ENCODE results near the gene PCBP3. TPM values are rescaled to one million over a fixed set of nuclear protein-coding genes. Genes with fewer than 3 reads are reported as not detected.
"Not testable (repeated sequence)": the region's sequence is repeated elsewhere in the genome, so short reads cannot be mapped to it uniquely, and the experiment has no call there.

PCBP3 gene
- total and polyA plus RNA-seq, 2 donors from 2014 or later = 2.3 to 5.4 TPM

DNA sequence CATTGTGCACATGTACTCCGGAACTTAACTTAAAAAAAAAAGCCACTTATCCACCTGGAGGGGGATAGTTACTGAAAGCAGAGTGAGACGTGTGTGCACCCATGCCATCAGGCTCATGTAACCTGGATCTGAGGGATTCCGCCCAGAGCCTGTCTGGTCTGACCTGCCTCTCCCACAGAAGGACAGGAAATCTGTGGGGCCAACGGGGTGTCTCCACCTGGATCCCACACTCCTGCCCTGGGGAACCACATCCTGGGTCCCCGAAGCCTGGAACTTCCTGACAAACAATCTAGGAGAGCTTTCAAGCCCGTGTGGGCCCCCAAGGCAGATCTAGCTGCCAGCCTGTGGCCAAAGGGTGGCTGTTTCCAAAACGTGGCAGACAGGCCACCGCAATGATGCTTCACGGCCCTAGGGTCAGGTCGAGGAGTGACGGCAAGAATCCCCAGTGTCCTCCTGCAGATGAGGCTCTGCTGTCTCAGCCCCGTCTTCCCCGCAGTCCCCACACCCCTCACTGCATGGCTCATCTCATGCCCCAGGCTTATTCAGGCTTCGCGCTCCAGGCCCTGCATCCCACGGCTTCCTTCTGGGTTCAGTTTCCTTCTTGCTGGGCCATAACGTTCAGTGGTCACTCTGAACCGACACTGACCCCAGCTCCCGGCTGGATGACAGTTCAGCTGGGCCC lies 21.0 kb upstream of the PCBP3 start:
- Histone ChIP-seq H3K9ac (ENCODE audit: low read length in 3 of 3) (no peak overlapping the region), H3K4me3 (ENCODE audit: low read length in 3 of 3) (no peak overlapping the region), H3K9me3 (ENCODE audit: control insufficient read depth in 2 of 3, insufficient read depth in 1 of 3, low read length in 3 of 3) (no peaks in the 10 kb centered on the region), H3K4me1 (ENCODE audit: control insufficient read depth in 2 of 3, insufficient read depth in 2 of 3, low read depth in 1 of 3, low read length in 3 of 3) (no peaks in the 10 kb centered on the region), H3K36me3 (ENCODE audit: control insufficient read depth in 2 of 3, insufficient read depth in 3 of 3, low read length in 3 of 3) (no peaks in the 10 kb centered on the region), H3K27ac (ENCODE audit: low read depth in 2 of 2, low read length in 2 of 2) (no peak overlapping the region), H3K27me3 (ENCODE audit: control insufficient read depth, insufficient read depth, low read length) (no peaks in the 10 kb centered on the region)
- FAIRE-seq = no peak
- intact Hi-C loops (cut with DNase I) = no loop called here
- peak in 1 of 5 donors; percentile 20 for DNase-seq
- no peak for TF ChIP-seq CTCF (IDR thresholded peaks at IDR 0.05; ENCODE audit: borderline replicate concordance, extremely low read depth, insufficient read depth)

DNA sequence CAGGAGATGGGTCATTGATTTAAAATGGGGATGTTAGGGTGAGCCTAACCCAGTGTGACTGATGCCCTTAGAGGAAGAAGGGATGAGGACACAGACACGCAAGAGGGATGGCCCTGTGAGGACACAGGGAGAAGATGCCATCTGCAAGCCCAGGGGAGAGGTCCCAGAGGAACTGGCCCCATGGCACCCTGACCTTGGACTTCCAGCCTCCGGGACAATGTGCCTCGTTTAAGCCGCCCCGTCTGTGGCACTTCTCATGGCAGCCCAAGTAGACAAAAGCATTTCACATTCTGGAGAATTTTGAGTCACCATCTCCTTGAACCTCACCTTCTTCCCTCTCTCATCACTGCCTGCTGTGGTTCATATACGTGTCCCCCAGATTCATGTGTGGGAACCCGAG lies 20.1 kb upstream of the PCBP3 start:
- no peaks in the 10 kb centered on the region for H3K9me3 ChIP-seq (ENCODE audit: control insufficient read depth in 2 of 3, insufficient read depth in 1 of 3, low read length in 3 of 3)
- no peaks in the 10 kb centered on the region for H3K4me1 ChIP-seq (ENCODE audit: control insufficient read depth in 2 of 3, insufficient read depth in 2 of 3, low read depth in 1 of 3, low read length in 3 of 3)
- H3K4me3 ChIP-seq (ENCODE audit: low read length in 3 of 3) = no peak overlapping the region
- H3K27me3 ChIP-seq (ENCODE audit: control insufficient read depth, insufficient read depth, low read length) = no peaks in the 10 kb centered on the region
- FAIRE-seq (no peak), DNase-seq (peak in 1 of 5 donors; percentile 12)
- TF ChIP-seq CTCF (IDR thresholded peaks at IDR 0.05; ENCODE audit: borderline replicate concordance, extremely low read depth, insufficient read depth) = no peak
- H3K9ac ChIP-seq (ENCODE audit: low read length in 3 of 3) = no peak overlapping the region
- no peaks in the 10 kb centered on the region for H3K36me3 ChIP-seq (ENCODE audit: control insufficient read depth in 2 of 3, insufficient read depth in 3 of 3, low read length in 3 of 3)
- H3K27ac ChIP-seq (ENCODE audit: low read depth in 2 of 2, low read length in 2 of 2) = no peak overlapping the region
- intact Hi-C loops (cut with DNase I) = no loop called here

GRCh38 chr21:45626127-45626526 lies 17.4 kb upstream of the PCBP3 start:
- H3K9ac ChIP-seq (ENCODE audit: low read length in 3 of 3); H3K4me3 ChIP-seq (ENCODE audit: low read length in 3 of 3); H3K27ac ChIP-seq (ENCODE audit: low read depth in 2 of 2, low read length in 2 of 2); FAIRE-seq; intact Hi-C loops (cut with DNase I); H3K36me3 ChIP-seq (ENCODE audit: control insufficient read depth in 2 of 3, insufficient read depth in 3 of 3, low read length in 3 of 3); H3K4me1 ChIP-seq (ENCODE audit: control insufficient read depth in 2 of 3, insufficient read depth in 2 of 3, low read depth in 1 of 3, low read length in 3 of 3); H3K9me3 ChIP-seq (ENCODE audit: control insufficient read depth in 2 of 3, insufficient read depth in 1 of 3, low read length in 3 of 3); H3K27me3 ChIP-seq (ENCODE audit: control insufficient read depth, insufficient read depth, low read length): not testable (repeated sequence)
- peak in 1 of 5 donors; percentile 7 for DNase-seq

GRCh38 chr21:45629046-45629981 lies 14.2 kb upstream of the PCBP3 start:
- Histone ChIP-seq H3K27me3 (ENCODE audit: control insufficient read depth, insufficient read depth, low read length) (no peaks in the 10 kb centered on the region), H3K4me3 (ENCODE audit: low read length in 3 of 3) (no peak overlapping the region), H3K9me3 (ENCODE audit: control insufficient read depth in 2 of 3, insufficient read depth in 1 of 3, low read length in 3 of 3) (no peaks in the 10 kb centered on the region), H3K36me3 (ENCODE audit: control insufficient read depth in 2 of 3, insufficient read depth in 3 of 3, low read length in 3 of 3) (no peaks in the 10 kb centered on the region), H3K9ac (ENCODE audit: low read length in 3 of 3) (no peak overlapping the region), H3K27ac (ENCODE audit: low read depth in 2 of 2, low read length in 2 of 2) (no peak overlapping the region), H3K4me1 (ENCODE audit: control insufficient read depth in 2 of 3, insufficient read depth in 2 of 3, low read depth in 1 of 3, low read length in 3 of 3) (no peaks in the 10 kb centered on the region)
- FAIRE-seq (no peak), DNase-seq (peak in 2 of 5 donors; percentile 25 to 27)
- TF ChIP-seq CTCF (IDR thresholded peaks at IDR 0.05; ENCODE audit: borderline replicate concordance, extremely low read depth, insufficient read depth) = no peak
- intact Hi-C loops (cut with DNase I) = no loop called here

Measured in kidney (tissue), 14 donors.